ENCODE data around the gene FUS. TPM values are rescaled to one million over a fixed set of nuclear protein-coding genes. Genes with fewer than 3 reads are reported as not detected.

FUS gene
- total and polyA plus RNA-seq, 2 of the 8 experiments (the other 6 are each of a cell fraction or from before 2014, with no cell fraction given): 484 to 685 TPM

DNA sequence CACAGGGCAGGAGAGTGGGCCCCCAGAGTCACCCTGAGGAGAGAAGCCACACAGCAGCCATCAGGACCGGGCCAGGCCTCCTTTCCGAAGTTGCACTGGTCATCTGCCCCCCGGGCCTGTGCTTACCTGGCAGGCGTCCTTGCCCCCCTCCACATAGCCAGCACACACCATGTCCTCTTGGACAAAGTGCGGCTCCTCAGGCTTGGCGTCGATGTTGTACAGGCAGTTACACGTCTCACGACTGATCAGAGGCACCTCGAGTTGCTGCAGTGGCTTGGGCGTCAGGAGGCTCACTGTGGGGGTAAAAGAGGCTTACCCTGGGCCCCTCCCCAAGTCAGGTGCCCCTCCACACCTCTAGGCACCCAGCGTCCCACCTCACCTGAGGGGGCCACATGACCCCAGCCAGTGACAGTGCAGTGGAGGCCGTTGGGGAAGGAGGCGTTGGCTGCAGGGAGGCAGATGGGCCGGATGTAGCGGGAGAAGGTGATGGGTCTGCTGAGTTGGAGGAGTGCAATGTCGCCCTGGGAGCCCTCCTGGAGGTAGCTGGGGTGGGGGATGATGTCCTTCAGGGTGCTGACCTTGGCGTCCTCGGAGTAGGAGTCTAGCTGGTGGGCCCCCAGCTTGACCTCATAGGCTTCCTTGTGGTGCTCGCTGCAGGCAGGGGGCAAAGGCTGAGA is 47.5 kb upstream of the FUS start (continued):
- TF ChIP-seq CHD7 (IDR thresholded peaks at IDR 0.05; ENCODE audit: insufficient replicate concordance, low read length) (no peak), SIN3A (conservative IDR thresholded peaks at IDR 0.05 in 1 of 2, IDR thresholded peaks at IDR 0.05 in 1 of 2; ENCODE audit: low read depth in 1 of 2, low read length in 2 of 2) (no peak), SIX5 (IDR thresholded peaks at IDR 0.05; ENCODE audit: low read depth, low read length) (no peak), NANOG (IDR thresholded peaks at IDR 0.05; ENCODE audit: insufficient read depth, low read depth, low read length, poor library complexity, severe bottlenecking) (no peak), RAD21 (IDR thresholded peaks at IDR 0.05 in 1 of 2, conservative IDR thresholded peaks at IDR 0.05 in 1 of 2; ENCODE audit: low read depth in 2 of 2, low read length in 2 of 2) (no peak), TEAD4 (IDR thresholded peaks at IDR 0.05; ENCODE audit: low read depth, low read length) (no peak), FOSL1 (IDR thresholded peaks at IDR 0.05; ENCODE audit: insufficient read depth, low read depth, low read length) (no peak), HDAC6 (IDR thresholded peaks at IDR 0.05; ENCODE audit: low read depth, low read length) (no peak), TCF12 (IDR thresholded peaks at IDR 0.05; ENCODE audit: low read depth, low read length) (no peak), CHD2 (IDR thresholded peaks at IDR 0.05; ENCODE audit: low read length) (no peak), SIRT6 (IDR thresholded peaks at IDR 0.05; ENCODE audit: low read length) (no peak)
